K562 (cell line): ENCODE measurements around the gene LRFN4. TPM values are rescaled to one million over a fixed set of nuclear protein-coding genes. Genes with fewer than 3 reads are reported as not detected.

ENCODE experiments used
- ATAC-seq: fragments of 200-7000 bp; cut with Tn5 transposase; 3 replicates; pipeline ENCODE4 v1.9.1; 2020; ENCODE audit warnings: moderate library complexity
- BruUV-seq: library from RNA; stranded (reverse); fragments of 400-500 nt; replicated peaks from 2 replicates; lab custom pipeline; 2021; lab: Mats Ljungman, UMichigan
- CTCF ChIA-PET: fragments of 300-600 bp; formaldehyde crosslinking; extraction: SDS; loops from one replicate; lab custom pipeline; 2021; ENCODE audit warnings: low intra/inter-chr PET ratio; lab: Yijun Ruan, JAX
- POLR2A ChIA-PET: fragments of 300-600, 350-650 bp; sonication (Branson Sonifier 250); formaldehyde crosslinking; extraction: SDS; loops from one replicate; lab custom pipeline; 2021; ENCODE audit warnings: antibody characterized with exemption, inconsistent platforms; lab: Yijun Ruan, JAX
- DNase-seq, 4 experiments: peaks; one replicate each; pipeline versions ENCODE4 v3.0.0 to v3.0.0-alpha.2; 2011 to 2018; ENCODE audit warnings: low spot score in 3 of 4, mixed read lengths in 3 of 4; ENCODE audit errors: extremely low read depth in 1 of 4
- FAIRE-seq: peaks from 2 replicates; lab custom pipeline; 2011; peaks lifted over from hg19 to GRCh38; lab: Jason Lieb, UNC
- H2AFZ ChIP-seq: 2 replicates; pipeline ENCODE4 v1.6.0; 2011; ENCODE audit warnings: low read depth, low read length, control low read depth, inconsistent platforms
- H3K27ac ChIP-seq: fragments of 200-600 bp; 3 replicates; pipeline ENCODE4 v1.8.0; 2011; ENCODE audit warnings: low read depth, mild to moderate bottlenecking, control low read depth, inconsistent platforms, low read length, moderate library complexity, mixed read lengths; ENCODE audit errors: extremely low read depth
- H3K27me3 ChIP-seq, 2 experiments: fragments of 300-600 bp in 1 of 2; 2 replicates in 1 of 2; 3 replicates in 1 of 2; pipeline versions ENCODE4 v1.6.0 to v1.8.0; 2011; ENCODE audit warnings: inconsistent platforms in 2 of 2, low read length in 2 of 2, mild to moderate bottlenecking in 1 of 2, mixed read lengths in 1 of 2, moderate library complexity in 1 of 2; ENCODE audit not compliant: control insufficient read depth in 2 of 2, insufficient read depth in 2 of 2
- H3K36me3 ChIP-seq: fragments of 300-600 bp; 3 replicates; pipeline ENCODE4 v1.8.0; 2011; ENCODE audit warnings: mild to moderate bottlenecking, low read length, inconsistent platforms; ENCODE audit not compliant: control insufficient read depth, insufficient read depth
- H3K4me1 ChIP-seq, 2 experiments: fragments of 200-600 bp in 1 of 2; replicated peaks in 1 of 2; 2 replicates in 1 of 2; 3 replicates in 1 of 2; pipeline versions ENCODE4 v1.5.1 to v1.8.0; 2011; ENCODE audit warnings: inconsistent platforms in 2 of 2, low read length in 2 of 2, mild to moderate bottlenecking in 1 of 2, mixed read lengths in 1 of 2, moderate library complexity in 1 of 2; ENCODE audit not compliant: control insufficient read depth in 2 of 2, insufficient read depth in 2 of 2
- H3K4me2 ChIP-seq: 2 replicates; pipeline ENCODE4 v1.6.1; 2011; ENCODE audit warnings: low read length, control low read depth, inconsistent platforms, mixed read lengths; ENCODE audit not compliant: insufficient read depth
- H3K4me3 ChIP-seq: fragments of 200-600 bp; sonication (generic), shearing (Covaris generic); 2 replicates; pipeline ENCODE4 v1.5.1; 2016; ENCODE audit warnings: control low read depth, inconsistent platforms
- H3K79me2 ChIP-seq: fragments of 200-600 bp; 3 replicates; pipeline ENCODE4 v1.8.0; 2011; ENCODE audit warnings: low read length, inconsistent platforms; ENCODE audit not compliant: control insufficient read depth, insufficient read depth
- H3K9ac ChIP-seq, 2 experiments: 2 replicates each; pipeline versions ENCODE4 v1.6.0 to v1.6.1; 2011; ENCODE audit warnings: low read depth in 2 of 2, low read length in 2 of 2, control low read depth in 1 of 2, inconsistent platforms in 1 of 2, mild to moderate bottlenecking in 1 of 2, mixed read lengths in 1 of 2; ENCODE audit not compliant: insufficient read depth in 1 of 2
- H3K9me1 ChIP-seq: one replicate; pipeline ENCODE4 v1.6.0; 2011; ENCODE audit warnings: inconsistent platforms, mild to moderate bottlenecking, low read length, moderate library complexity; ENCODE audit not compliant: control insufficient read depth, insufficient read depth
- H3K9me3 ChIP-seq: replicated peaks from 2 replicates; pipeline ENCODE4 v1.5.1; 2011; ENCODE audit warnings: low read depth, low read length, inconsistent platforms; ENCODE audit not compliant: control insufficient read depth, insufficient read depth
- H4K20me1 ChIP-seq: replicated peaks from 2 replicates; pipeline ENCODE4 v1.6.1; 2011; ENCODE audit warnings: low read length, inconsistent platforms, mixed read lengths; ENCODE audit not compliant: control insufficient read depth, insufficient read depth
- NR2C1 ChIP-seq, 2 experiments: fragments of 450-650 bp; IDR thresholded peaks; 2 replicates each; pipeline ENCODE4 v1.6.1; 2017; ENCODE audit warnings: mild to moderate bottlenecking in 2 of 2, antibody characterized with exemption in 1 of 2, inconsistent platforms in 1 of 2, missing compliant biosample characterization in 1 of 2, missing genetic modification characterization in 1 of 2
- RB1 ChIP-seq: fragments of 450-650 bp; IDR thresholded peaks from 2 replicates; pipeline ENCODE4 v1.6.1; 2017; ENCODE audit warnings: low read depth, mild to moderate bottlenecking
- RCOR1 ChIP-seq, 2 experiments: IDR thresholded peaks; 2 replicates each; pipeline ENCODE4 v1.6.1; 2012; ENCODE audit warnings: low read depth in 2 of 2, low read length in 2 of 2, borderline replicate concordance in 1 of 2, improper control_type of control experiment in 1 of 2
- ZNF274 ChIP-seq: IDR thresholded peaks from 2 replicates; pipeline ENCODE4 v1.6.1; 2011; ENCODE audit warnings: low read depth, mild to moderate bottlenecking, low read length, moderate library complexity, borderline replicate concordance
- WGBS: fragments of 100-300 bp; shearing (Covaris generic); methylation state at CpG from one replicate; pipeline ENCODE4 v1.1.6; 2016; ENCODE audit warnings: low coverage, mixed read lengths; ENCODE audit not compliant: insufficient coverage; ENCODE audit errors: missing lambda C conversion rate; 5-methylcytosine and 5-hydroxymethylcytosine counted together
- in situ Hi-C: fragments of 300-500 bp; cut with MboI; formaldehyde crosslinking; loops from 4 replicates; pipeline ENCODE4 v1.15.0; 2018; ENCODE audit warnings: inconsistent platforms, mixed read lengths
- intact Hi-C: fragments of 100-400 bp; cut with micrococcal nuclease; formaldehyde crosslinking; loops from 2 replicates; pipeline ENCODE4 v1.14.2; 2022
- polyA plus RNA-seq, 8 experiments: library from polyadenylated mRNA; depleted of rRNA in 4 of 8; stranded (reverse) in 5 of 8; unstranded in 3 of 8; fragments of >200 nt; fragmentation: Nextera tagmentation in 2 of 8; fragmentation: Illumina TruSeq in 1 of 8; extraction: Ambion mirVana in 2 of 8; extraction: Trizol in 1 of 8; gene quantifications; 2 replicates each; pipeline versions ENCODE4 v1.2.1 to v1.2.3, GENCODE V29; 2011 to 2014; ENCODE audit warnings: inconsistent platforms in 1 of 8, missing spikeins in 1 of 8
- total RNA-seq, 7 experiments: library from RNA; depleted of rRNA in 6 of 7; stranded (reverse); fragments of >200 nt in 6 of 7; fragmentation: Illumina TruSeq in 2 of 7; extraction: Trizol in 2 of 7; gene quantifications; 2 replicates each; pipeline versions ENCODE4 v1.2.1 to v1.2.3, GENCODE V29; 2011 to 2021; ENCODE audit warnings: low replicate concordance in 1 of 7
- TF ChIP-seq, protein P1 (sequence below): fragments of 200-400 bp; formaldehyde crosslinking; IDR thresholded peaks from 2 replicates; pipeline ENCODE4 v1.6.1; 2017; ENCODE audit warnings: mild to moderate bottlenecking, low read depth, low read length, moderate library complexity
- TF ChIP-seq, protein P2 (sequence below): sonication (generic); formaldehyde crosslinking; IDR thresholded peaks from 2 replicates; pipeline ENCODE4 v1.8.0; 2022; ENCODE audit warnings: mild to moderate bottlenecking, missing genetic modification reagents
- TF ChIP-seq, protein P3 (sequence below): sonication (generic); formaldehyde crosslinking; IDR thresholded peaks from 2 replicates; pipeline ENCODE4 v1.8.0; 2022; ENCODE audit warnings: missing genetic modification reagents, mild to moderate bottlenecking, borderline replicate concordance

Gene LRFN4
- total and polyA plus RNA-seq, 9 of the 15 experiments (the other 6 are each of a cell fraction or from before 2014, with no cell fraction given) = 0.10 to 60.1 (median 6.7) TPM

DNA sequence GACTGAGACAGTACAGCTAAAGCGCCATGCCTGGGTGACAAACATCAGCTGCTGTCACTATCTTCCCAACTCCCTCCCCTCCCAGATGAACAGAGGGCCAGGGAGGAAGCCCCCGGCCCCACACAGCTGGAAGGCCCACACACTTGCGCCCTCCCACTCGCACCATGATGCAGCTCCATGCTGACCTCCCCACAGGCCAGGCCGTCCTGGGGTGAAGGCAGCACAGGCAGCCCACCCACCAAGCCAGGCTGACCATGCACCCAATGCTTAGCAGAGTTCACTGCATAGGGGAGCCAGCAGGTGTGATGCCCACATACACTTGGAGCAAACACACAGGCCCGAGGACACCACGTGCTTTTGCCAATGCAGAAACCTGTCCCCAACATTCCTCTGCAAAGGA lies 22.1 kb downstream of the LRFN4 start (continued):
- TF ChIP-seq, protein P1, sequence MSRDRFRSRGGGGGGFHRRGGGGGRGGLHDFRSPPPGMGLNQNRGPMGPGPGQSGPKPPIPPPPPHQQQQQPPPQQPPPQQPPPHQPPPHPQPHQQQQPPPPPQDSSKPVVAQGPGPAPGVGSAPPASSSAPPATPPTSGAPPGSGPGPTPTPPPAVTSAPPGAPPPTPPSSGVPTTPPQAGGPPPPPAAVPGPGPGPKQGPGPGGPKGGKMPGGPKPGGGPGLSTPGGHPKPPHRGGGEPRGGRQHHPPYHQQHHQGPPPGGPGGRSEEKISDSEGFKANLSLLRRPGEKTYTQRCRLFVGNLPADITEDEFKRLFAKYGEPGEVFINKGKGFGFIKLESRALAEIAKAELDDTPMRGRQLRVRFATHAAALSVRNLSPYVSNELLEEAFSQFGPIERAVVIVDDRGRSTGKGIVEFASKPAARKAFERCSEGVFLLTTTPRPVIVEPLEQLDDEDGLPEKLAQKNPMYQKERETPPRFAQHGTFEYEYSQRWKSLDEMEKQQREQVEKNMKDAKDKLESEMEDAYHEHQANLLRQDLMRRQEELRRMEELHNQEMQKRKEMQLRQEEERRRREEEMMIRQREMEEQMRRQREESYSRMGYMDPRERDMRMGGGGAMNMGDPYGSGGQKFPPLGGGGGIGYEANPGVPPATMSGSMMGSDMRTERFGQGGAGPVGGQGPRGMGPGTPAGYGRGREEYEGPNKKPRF = no peak

DNA sequence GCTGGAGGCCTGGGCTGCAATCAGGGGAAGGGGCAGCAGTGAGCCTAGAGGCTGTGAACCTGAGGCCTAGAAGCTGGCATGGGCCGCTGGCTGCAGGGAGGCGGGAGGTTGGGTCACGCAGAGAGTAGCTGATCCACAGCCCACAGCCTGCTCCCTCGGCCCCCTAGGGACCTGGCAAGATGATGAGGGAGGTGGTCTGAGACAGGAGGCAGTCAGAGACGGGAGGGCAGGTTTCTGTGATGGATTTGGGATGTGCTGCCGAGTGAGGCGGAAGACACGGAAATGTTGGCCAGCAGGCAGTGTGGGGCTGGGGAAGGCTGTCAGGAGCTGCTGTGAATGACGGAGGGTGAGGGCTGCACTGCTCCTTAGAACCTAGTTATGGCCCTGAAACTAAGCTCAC lies 22.7 kb downstream of the LRFN4 start:
- peaks cover 10 to 54% of the 10 kb centered on the region in 2 experiments; a peak in 4 of 5 replicates for H3K4me1 ChIP-seq
- in situ Hi-C loops = no loop called here
- no peak for DNase-seq
- no peak overlapping the region for H3K27ac ChIP-seq
- no peaks in the 10 kb centered on the region for H3K27me3 ChIP-seq
- no peaks in the 10 kb centered on the region for H3K9me1 ChIP-seq
- H3K4me3 ChIP-seq = no peak overlapping the region
- H3K4me2 ChIP-seq = no peak overlapping the region; the same call in 1 of the 2 replicates
- peak overlapping the region in 1 of 2 experiments; percentile 87; a peak in 2 of 4 replicates for H3K9ac ChIP-seq
- H2AFZ ChIP-seq = no peak overlapping the region
- intact Hi-C loops = no loop called here
- 0 out of 2 replicates have a peak, but pooled peaks cover 3% of the 10 kb centered on the region for H4K20me1 ChIP-seq
- H3K36me3 ChIP-seq = no peaks in the 10 kb centered on the region
- 88% methylated on average over 9 of the region's 9 CpGs for WGBS
- ChIA-PET POLR2A (interaction anchor here (0.5 to 1.1 kb wide), 3 partner anchors 14 to 664 kb away, joined by 3 read pairs; partner anchors contain the start of gene RBM4B), CTCF (no interaction called here)
- BruUV-seq = no TSS peak
- TF ChIP-seq NR2C1 (IDR thresholded peaks at IDR 0.05) (no peak), NR2C1 (tag; IDR thresholded peaks at IDR 0.05) (no peak), RB1 (no peak), ZNF274 (no peak), RCOR1 (IDR thresholded peaks at IDR 0.05; ENCODE audit: borderline replicate concordance in 1 of 2, low read depth in 2 of 2, low read length in 2 of 2) (no peak)
- TF ChIP-seq, protein P2, sequence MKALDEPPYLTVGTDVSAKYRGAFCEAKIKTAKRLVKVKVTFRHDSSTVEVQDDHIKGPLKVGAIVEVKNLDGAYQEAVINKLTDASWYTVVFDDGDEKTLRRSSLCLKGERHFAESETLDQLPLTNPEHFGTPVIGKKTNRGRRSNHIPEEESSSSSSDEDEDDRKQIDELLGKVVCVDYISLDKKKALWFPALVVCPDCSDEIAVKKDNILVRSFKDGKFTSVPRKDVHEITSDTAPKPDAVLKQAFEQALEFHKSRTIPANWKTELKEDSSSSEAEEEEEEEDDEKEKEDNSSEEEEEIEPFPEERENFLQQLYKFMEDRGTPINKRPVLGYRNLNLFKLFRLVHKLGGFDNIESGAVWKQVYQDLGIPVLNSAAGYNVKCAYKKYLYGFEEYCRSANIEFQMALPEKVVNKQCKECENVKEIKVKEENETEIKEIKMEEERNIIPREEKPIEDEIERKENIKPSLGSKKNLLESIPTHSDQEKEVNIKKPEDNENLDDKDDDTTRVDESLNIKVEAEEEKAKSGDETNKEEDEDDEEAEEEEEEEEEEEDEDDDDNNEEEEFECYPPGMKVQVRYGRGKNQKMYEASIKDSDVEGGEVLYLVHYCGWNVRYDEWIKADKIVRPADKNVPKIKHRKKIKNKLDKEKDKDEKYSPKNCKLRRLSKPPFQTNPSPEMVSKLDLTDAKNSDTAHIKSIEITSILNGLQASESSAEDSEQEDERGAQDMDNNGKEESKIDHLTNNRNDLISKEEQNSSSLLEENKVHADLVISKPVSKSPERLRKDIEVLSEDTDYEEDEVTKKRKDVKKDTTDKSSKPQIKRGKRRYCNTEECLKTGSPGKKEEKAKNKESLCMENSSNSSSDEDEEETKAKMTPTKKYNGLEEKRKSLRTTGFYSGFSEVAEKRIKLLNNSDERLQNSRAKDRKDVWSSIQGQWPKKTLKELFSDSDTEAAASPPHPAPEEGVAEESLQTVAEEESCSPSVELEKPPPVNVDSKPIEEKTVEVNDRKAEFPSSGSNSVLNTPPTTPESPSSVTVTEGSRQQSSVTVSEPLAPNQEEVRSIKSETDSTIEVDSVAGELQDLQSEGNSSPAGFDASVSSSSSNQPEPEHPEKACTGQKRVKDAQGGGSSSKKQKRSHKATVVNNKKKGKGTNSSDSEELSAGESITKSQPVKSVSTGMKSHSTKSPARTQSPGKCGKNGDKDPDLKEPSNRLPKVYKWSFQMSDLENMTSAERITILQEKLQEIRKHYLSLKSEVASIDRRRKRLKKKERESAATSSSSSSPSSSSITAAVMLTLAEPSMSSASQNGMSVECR = no peak
- TF ChIP-seq, protein P3, sequence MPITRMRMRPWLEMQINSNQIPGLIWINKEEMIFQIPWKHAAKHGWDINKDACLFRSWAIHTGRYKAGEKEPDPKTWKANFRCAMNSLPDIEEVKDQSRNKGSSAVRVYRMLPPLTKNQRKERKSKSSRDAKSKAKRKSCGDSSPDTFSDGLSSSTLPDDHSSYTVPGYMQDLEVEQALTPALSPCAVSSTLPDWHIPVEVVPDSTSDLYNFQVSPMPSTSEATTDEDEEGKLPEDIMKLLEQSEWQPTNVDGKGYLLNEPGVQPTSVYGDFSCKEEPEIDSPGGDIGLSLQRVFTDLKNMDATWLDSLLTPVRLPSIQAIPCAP = no peak
- no peaks in the 10 kb centered on the region for H3K79me2 ChIP-seq
- no peak for ATAC-seq
- FAIRE-seq = no peak
- H3K9me3 ChIP-seq = no peaks in the 10 kb centered on the region
